ENCODE data around the gene CYS1.

Gene CYS1

GRCh38 chr2:10083692-10084211, 3.5 kb upstream of the CYS1 start:
- TF ChIP-seq CTCF (IDR thresholded peaks at IDR 0.05; ENCODE audit: extremely low read depth, missing control alignments): no peak
- peak; percentile 54 for DNase-seq (ENCODE audit: low spot score)

- DNase-seq (ENCODE audit: low spot score): no peak
- no peak for TF ChIP-seq CTCF (IDR thresholded peaks at IDR 0.05; ENCODE audit: extremely low read depth, missing control alignments)
These were observed 2.8 kb upstream of the CYS1 start for GRCh38 chr2:10083046-10083445.

- TF ChIP-seq CTCF (IDR thresholded peaks at IDR 0.05; ENCODE audit: extremely low read depth, missing control alignments): no peak
- DNase-seq (ENCODE audit: low spot score): peak; percentile 84
These were observed 509 bp upstream of the CYS1 start for GRCh38 chr2:10080536-10081304.

- peak; percentile 66 for DNase-seq (ENCODE audit: low spot score)
- TF ChIP-seq CTCF (IDR thresholded peaks at IDR 0.05; ENCODE audit: extremely low read depth, missing control alignments): no peak
These were observed 843 bp downstream of the CYS1 start for GRCh38 chr2:10079266-10079869.

- DNase-seq (ENCODE audit: low spot score): no peak
- no peak for TF ChIP-seq CTCF (IDR thresholded peaks at IDR 0.05; ENCODE audit: extremely low read depth, missing control alignments)
These were observed 1.4 kb downstream of the CYS1 start for GRCh38 chr2:10078704-10079265.

GRCh38 chr2:10078001-10078400, 2.2 kb downstream of the CYS1 start:
- no peak for TF ChIP-seq CTCF (IDR thresholded peaks at IDR 0.05; ENCODE audit: extremely low read depth, missing control alignments)
- DNase-seq (ENCODE audit: low spot score): no peak

GRCh38 chr2:10076988-10077527, 3.2 kb downstream of the CYS1 start:
- DNase-seq (ENCODE audit: low spot score): no peak

More at GRCh38 chr2:10076988-10077527, 3.2 kb downstream of the CYS1 start:
- TF ChIP-seq CTCF (IDR thresholded peaks at IDR 0.05; ENCODE audit: extremely low read depth, missing control alignments): no peak
